Fibroblast of lung (primary cell): ENCODE results near the gene TTC9B. TPM values are rescaled to one million over a fixed set of nuclear protein-coding genes. Genes with fewer than 3 reads are reported as not detected.

ENCODE experiments used
- DNase-seq, 2 donors: peaks; one replicate each; pipeline versions ENCODE4 v3.0.0 to v3.0.0-alpha.2; 2010; ENCODE audit warnings: low read depth in 2 of 2
- H2AFZ ChIP-seq: 2 replicates; pipeline ENCODE4 v1.5.1; 2012; ENCODE audit warnings: low read length, control low read depth, inconsistent platforms
- H3K27ac ChIP-seq: 2 replicates; pipeline ENCODE4 v1.5.1; 2011; ENCODE audit warnings: low read length, control low read depth; ENCODE audit not compliant: insufficient read depth
- H3K27me3 ChIP-seq: 2 replicates; pipeline ENCODE4 v1.5.1; 2011; ENCODE audit warnings: mild to moderate bottlenecking, low read length; ENCODE audit not compliant: control insufficient read depth, insufficient read depth
- H3K36me3 ChIP-seq: 2 replicates; pipeline ENCODE4 v1.5.1; 2011; ENCODE audit warnings: low read length; ENCODE audit not compliant: control insufficient read depth, insufficient read depth
- H3K4me1 ChIP-seq: 2 replicates; pipeline ENCODE4 v1.5.1; 2011; ENCODE audit warnings: low read length; ENCODE audit not compliant: control insufficient read depth, insufficient read depth; ENCODE audit errors: extremely low read depth
- H3K4me2 ChIP-seq: 2 replicates; pipeline ENCODE4 v1.5.1; 2011; ENCODE audit warnings: low read length, control low read depth; ENCODE audit not compliant: insufficient read depth; ENCODE audit errors: extremely low read depth
- H3K4me3 ChIP-seq, 4 experiments: fragments of 200-600 bp in 1 of 4; sonication (generic) in 1 of 4; replicated peaks in 1 of 4; 2 replicates each; pipeline ENCODE4 v1.5.1; 2011 to 2016; ENCODE audit warnings: low read length in 4 of 4, low read depth in 3 of 4, mild to moderate bottlenecking in 3 of 4, control low read depth in 2 of 4, inconsistent platforms in 1 of 4, mixed read lengths in 1 of 4; ENCODE audit not compliant: insufficient read depth in 1 of 4; ENCODE audit errors: control extremely low read depth in 1 of 4
- H3K79me2 ChIP-seq: 2 replicates; pipeline ENCODE4 v1.5.1; 2012; ENCODE audit warnings: mild to moderate bottlenecking, low read length, inconsistent platforms; ENCODE audit not compliant: control insufficient read depth, insufficient read depth
- H3K9ac ChIP-seq: 2 replicates; pipeline ENCODE4 v1.5.1; 2011; ENCODE audit warnings: mild to moderate bottlenecking, low read length, control low read depth; ENCODE audit not compliant: insufficient read depth
- H3K9me3 ChIP-seq: 2 replicates; pipeline ENCODE4 v1.5.1; 2012; ENCODE audit warnings: low read depth, low read length; ENCODE audit not compliant: control insufficient read depth, insufficient read depth
- H4K20me1 ChIP-seq: 2 replicates; pipeline ENCODE4 v1.5.1; 2011; ENCODE audit warnings: low read length; ENCODE audit not compliant: control insufficient read depth, insufficient read depth; ENCODE audit errors: extremely low read depth
- EZH2 ChIP-seq: IDR thresholded peaks from 2 replicates; pipeline ENCODE4 v1.5.1; 2012; ENCODE audit warnings: low read length, control low read depth, mild to moderate bottlenecking; ENCODE audit errors: missing control alignments
- polyA minus RNA-seq: library from RNA; depleted of rRNA, polyadenylated mRNA; stranded (reverse); fragments of >200 nt; gene quantifications from 2 replicates; pipeline ENCODE4 v1.2.3, GENCODE V29; 2011; ENCODE audit warnings: low replicate concordance
- polyA plus RNA-seq, 2 donors: library from polyadenylated mRNA; depleted of rRNA in 1 of 2; stranded (reverse) in 1 of 2; unstranded in 1 of 2; fragments of >200 nt; gene quantifications; 2 replicates each; pipeline ENCODE4 v1.2.1, GENCODE V29; 2011 to 2012; ENCODE audit warnings: missing spikeins in 1 of 2
- total RNA-seq: library from RNA; depleted of rRNA; stranded (reverse); fragments of >200 nt; gene quantifications from 2 replicates; pipeline ENCODE4 v1.2.1, GENCODE V29; 2014
- TF ChIP-seq, protein P1 (sequence below), 2 donors: IDR thresholded peaks in 1 of 2; conservative IDR thresholded peaks in 1 of 2; 1 replicate in 1 of 2; 2 replicates in 1 of 2; pipeline ENCODE4 v1.5.1; 2011 to 2012; ENCODE audit warnings: low read length in 2 of 2, control low read depth in 1 of 2, inconsistent platforms in 1 of 2, low read depth in 1 of 2, mild to moderate bottlenecking in 1 of 2

Gene TTC9B
- total RNA-seq (not detected in 2 replicates), polyA plus RNA-seq (not detected in 2 replicates), polyA minus RNA-seq (not detected in 2 replicates)
- polyA plus RNA-seq (2012): 0.10 TPM in 1 of 2 replicates, not detected in the other

DNA sequence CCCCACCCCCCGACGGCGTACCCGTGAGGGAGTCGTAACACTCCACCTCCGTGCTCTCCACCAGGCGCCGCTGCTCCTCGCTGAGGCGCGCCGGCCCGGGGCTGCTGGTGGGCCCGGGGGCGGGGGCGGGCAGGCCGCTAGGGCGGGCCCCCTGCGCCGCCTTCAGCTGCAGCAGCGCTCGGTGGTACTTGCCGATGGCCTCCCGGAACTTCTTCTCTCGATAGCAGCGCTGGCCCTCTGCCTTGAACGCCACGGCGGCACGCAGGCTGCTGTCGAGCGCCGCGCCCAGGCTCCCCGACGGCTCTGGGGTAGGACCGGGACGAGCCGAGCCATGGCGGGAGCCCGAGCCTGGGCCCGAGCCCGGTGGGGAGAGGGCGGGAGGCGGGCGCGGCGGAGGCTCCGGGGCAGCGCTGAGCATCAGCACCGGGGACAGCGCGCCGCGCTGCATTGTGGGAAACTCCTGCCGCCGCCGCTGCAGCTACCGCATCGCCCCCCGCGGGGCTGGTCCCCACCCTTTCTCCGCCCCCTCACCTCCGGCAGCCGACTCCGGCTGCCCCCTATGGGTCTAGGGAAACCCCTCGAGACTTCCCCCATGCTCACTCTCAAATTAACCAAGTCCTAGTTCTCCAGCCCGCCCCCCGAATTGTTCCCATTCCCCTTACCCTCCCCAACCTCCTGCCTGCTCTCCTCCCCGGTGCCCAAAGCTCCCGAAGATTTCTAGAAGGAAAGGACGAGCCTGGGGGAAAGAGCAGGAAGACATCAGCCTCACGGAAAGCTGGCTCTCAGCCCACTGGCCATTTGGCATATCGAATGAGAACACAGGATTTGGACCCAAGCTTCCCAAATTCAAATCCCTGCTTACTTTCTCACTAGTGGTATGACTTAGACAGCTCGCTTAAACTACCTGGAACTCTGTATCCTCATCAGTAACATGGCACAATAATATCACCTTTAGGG lies at the start of gene TTC9B:
TTC9B (minus strand) TSS at position 451 of the 957 bp plus-strand sequence; CDS start at position 448, 3 bp downstream.
- DNase-seq: no peak
- peaks cover 16% of the 10 kb centered on the region for H3K27me3 ChIP-seq
- no peaks in the 10 kb centered on the region for H3K9me3 ChIP-seq
- no peak within 1 kb of the TSS for H3K4me2 ChIP-seq
- H3K27ac ChIP-seq: no peak within 1 kb of the TSS
- H3K36me3 ChIP-seq: no peaks in the 10 kb centered on the region
- no peaks in the 10 kb centered on the region for H4K20me1 ChIP-seq
- H3K4me3 ChIP-seq: no peak within 1 kb of the TSS
- H2AFZ ChIP-seq: no peak within 1 kb of the TSS
- TF ChIP-seq, protein P1, sequence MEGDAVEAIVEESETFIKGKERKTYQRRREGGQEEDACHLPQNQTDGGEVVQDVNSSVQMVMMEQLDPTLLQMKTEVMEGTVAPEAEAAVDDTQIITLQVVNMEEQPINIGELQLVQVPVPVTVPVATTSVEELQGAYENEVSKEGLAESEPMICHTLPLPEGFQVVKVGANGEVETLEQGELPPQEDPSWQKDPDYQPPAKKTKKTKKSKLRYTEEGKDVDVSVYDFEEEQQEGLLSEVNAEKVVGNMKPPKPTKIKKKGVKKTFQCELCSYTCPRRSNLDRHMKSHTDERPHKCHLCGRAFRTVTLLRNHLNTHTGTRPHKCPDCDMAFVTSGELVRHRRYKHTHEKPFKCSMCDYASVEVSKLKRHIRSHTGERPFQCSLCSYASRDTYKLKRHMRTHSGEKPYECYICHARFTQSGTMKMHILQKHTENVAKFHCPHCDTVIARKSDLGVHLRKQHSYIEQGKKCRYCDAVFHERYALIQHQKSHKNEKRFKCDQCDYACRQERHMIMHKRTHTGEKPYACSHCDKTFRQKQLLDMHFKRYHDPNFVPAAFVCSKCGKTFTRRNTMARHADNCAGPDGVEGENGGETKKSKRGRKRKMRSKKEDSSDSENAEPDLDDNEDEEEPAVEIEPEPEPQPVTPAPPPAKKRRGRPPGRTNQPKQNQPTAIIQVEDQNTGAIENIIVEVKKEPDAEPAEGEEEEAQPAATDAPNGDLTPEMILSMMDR (conservative IDR thresholded peaks at IDR 0.05 in 1 of 2, IDR thresholded peaks at IDR 0.05 in 1 of 2; ENCODE audit: low read depth in 1 of 2, low read length in 2 of 2): no peak
- TF ChIP-seq EZH2: no peak
- peaks cover 4% of the 10 kb centered on the region for H3K4me1 ChIP-seq
- no peak within 1 kb of the TSS for H3K9ac ChIP-seq
- no peaks in the 10 kb centered on the region for H3K79me2 ChIP-seq

DNA sequence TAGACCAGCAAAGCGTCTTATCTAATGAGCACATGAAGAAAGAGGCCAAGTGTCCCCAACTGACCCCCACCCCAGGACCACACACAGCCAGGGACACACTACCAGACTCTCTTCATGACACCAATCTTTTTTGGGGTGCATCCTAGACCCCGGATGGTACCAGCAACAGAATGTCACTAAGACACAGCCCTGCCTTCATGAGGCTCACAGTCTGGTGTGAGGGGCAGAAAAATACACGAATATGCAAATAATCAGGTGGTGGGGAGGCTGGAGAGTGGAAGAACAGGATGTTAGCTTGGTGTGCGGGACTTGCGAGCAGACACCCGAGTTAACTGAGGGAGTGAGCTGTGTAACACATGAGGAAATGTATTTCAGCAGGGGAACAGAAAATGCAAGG lies 49.4 kb upstream of the TTC9B start:
- Histone ChIP-seq H3K4me1 (peaks cover 4% of the 10 kb centered on the region), H3K79me2 (peaks cover 54% of the 10 kb centered on the region), H3K9ac (no peak overlapping the region), H3K4me3 (no peak overlapping the region), H3K36me3 (peaks cover 4% of the 10 kb centered on the region), H3K27ac (no peak overlapping the region), H4K20me1 (no peaks in the 10 kb centered on the region), H2AFZ (no peak overlapping the region), H3K9me3 (no peaks in the 10 kb centered on the region), H3K4me2 (no peak overlapping the region), H3K27me3 (no peaks in the 10 kb centered on the region)
- TF ChIP-seq, protein P1 (conservative IDR thresholded peaks at IDR 0.05 in 1 of 2, IDR thresholded peaks at IDR 0.05 in 1 of 2; ENCODE audit: low read depth in 1 of 2, low read length in 2 of 2): no peak
- TF ChIP-seq EZH2: no peak
- no peak for DNase-seq

DNA sequence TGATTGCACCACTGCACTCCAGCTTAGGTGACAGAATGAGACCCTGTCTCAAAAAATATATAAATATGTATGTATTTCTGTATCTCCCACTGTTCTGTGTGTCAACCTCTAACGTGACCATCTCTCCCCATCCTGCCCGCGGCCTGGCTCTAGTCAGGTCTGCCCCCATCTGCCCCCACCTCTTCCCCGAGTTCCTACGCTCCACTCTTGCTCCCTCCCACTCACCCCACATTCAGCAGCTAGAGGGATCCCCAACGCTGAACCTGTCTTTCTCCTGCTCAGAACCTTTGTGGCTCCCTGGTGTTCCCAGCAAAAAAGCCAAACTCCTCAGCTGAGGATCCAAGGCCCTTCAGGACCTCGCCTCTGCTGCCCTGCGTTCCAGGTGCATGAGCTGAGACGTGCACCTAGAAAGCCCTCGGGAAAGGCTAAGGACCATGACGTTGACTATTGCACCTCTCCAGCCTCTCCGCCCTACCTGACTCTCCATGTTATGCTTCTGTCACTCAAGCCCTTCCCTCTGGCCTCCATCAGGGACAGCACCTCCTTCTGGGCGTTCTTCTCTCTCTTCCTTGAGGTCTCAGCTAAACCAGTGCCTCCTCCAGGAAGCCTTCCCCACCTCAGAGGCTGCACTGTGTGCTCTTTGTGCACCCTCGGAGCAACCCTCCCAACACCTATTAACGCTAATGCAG lies 48.9 kb upstream of the TTC9B start:
- Histone ChIP-seq H3K9ac (no peak overlapping the region), H3K4me1 (peaks cover 4% of the 10 kb centered on the region), H3K36me3 (peaks cover 4% of the 10 kb centered on the region), H3K4me3 (no peak overlapping the region), H3K4me2 (no peak overlapping the region), H4K20me1 (no peaks in the 10 kb centered on the region), H3K79me2 (peaks cover 49% of the 10 kb centered on the region), H3K27me3 (no peaks in the 10 kb centered on the region), H3K27ac (no peak overlapping the region), H3K9me3 (no peaks in the 10 kb centered on the region), H2AFZ (no peak overlapping the region)
- no peak for DNase-seq
- TF ChIP-seq EZH2: no peak
- TF ChIP-seq, protein P1 (conservative IDR thresholded peaks at IDR 0.05 in 1 of 2, IDR thresholded peaks at IDR 0.05 in 1 of 2; ENCODE audit: low read depth in 1 of 2, low read length in 2 of 2): no peak
